Stimulated activated CD8-positive, alpha-beta memory T cell treated with anti-CD3 and anti-CD28 coated beads, Interleukin-12 subunit alpha, Interleukin-12 subunit beta, amount 100 ng/mL, for 24 hours (primary cell): ENCODE results near the gene KCNJ9.
A peak's percentile ranks its signal among the peaks of the same experiment; 100 is the strongest.

ENCODE experiments used
- DNase-seq: peaks from one replicate; pipeline ENCODE4 v3.0.0-alpha.2; 2020; ENCODE audit errors: extremely low read depth

The KCNJ9 gene

GRCh38 chr1:160066829-160067745, 14.3 kb upstream of the KCNJ9 start:
- no peak for DNase-seq

GRCh38 chr1:160068225-160068624, 13.1 kb upstream of the KCNJ9 start:
- no peak for DNase-seq

- no peak for DNase-seq
Measured at GRCh38 chr1:160069460-160070231, 11.7 kb upstream of the KCNJ9 start, which contains the start of gene KCNJ10. Gene KCNJ10, minus strand, starts transcription at chr1:160070160. Its CDS starts 27,628 bp downstream, at chr1:160042532.

- peak; percentile 48 for DNase-seq
Measured at GRCh38 chr1:160070243-160071163, 10.8 kb upstream of the KCNJ9 start.

GRCh38 chr1:160071289-160071688, 10.0 kb upstream of the KCNJ9 start:
- DNase-seq, result no peak

- no peak for DNase-seq
Measured at GRCh38 chr1:160074865-160075264, 6.5 kb upstream of the KCNJ9 start.

- DNase-seq, result no peak
Measured at GRCh38 chr1:160075836-160076235, 5.5 kb upstream of the KCNJ9 start.

GRCh38 chr1:160076295-160076694, 5.0 kb upstream of the KCNJ9 start:
- no peak for DNase-seq

GRCh38 chr1:160077486-160077885, 3.9 kb upstream of the KCNJ9 start:
- DNase-seq, result no peak

GRCh38 chr1:160078512-160079195, 2.7 kb upstream of the KCNJ9 start:
- DNase-seq, result no peak

GRCh38 chr1:160079448-160079847, 1.9 kb upstream of the KCNJ9 start:
- DNase-seq, result no peak

- DNase-seq, result no peak
Measured at GRCh38 chr1:160080381-160081100, 797 bp upstream of the KCNJ9 start.

- DNase-seq, result no peak
Measured at GRCh38 chr1:160082487-160082886, 1.1 kb downstream of the KCNJ9 start.

GRCh38 chr1:160082926-160083325, 1.6 kb downstream of the KCNJ9 start:
- DNase-seq, result no peak

- no peak for DNase-seq
Measured at GRCh38 chr1:160083968-160084770, 2.8 kb downstream of the KCNJ9 start.

GRCh38 chr1:160084771-160085321, 3.5 kb downstream of the KCNJ9 start:
- DNase-seq, result no peak

GRCh38 chr1:160085686-160086455, 4.5 kb downstream of the KCNJ9 start:
- DNase-seq, result peak; percentile 61

- DNase-seq, result no peak
Measured at GRCh38 chr1:160086456-160086892, 5.1 kb downstream of the KCNJ9 start.
